Mesothelial cell of epicardium (in vitro differentiated cells): Measurements from ENCODE around the gene OR4Q2. TPM values are rescaled to one million over a fixed set of nuclear protein-coding genes. Genes with fewer than 3 reads are reported as not detected.

Experiments used
- DNase-seq, 2 experiments: peaks; one replicate each; pipeline ENCODE4 v3.0.0; 2021; ENCODE audit warnings: low spot score in 2 of 2; ENCODE audit not compliant: unreplicated experiment in 2 of 2
- H3K27ac Mint-ChIP-seq: 2 replicates; pipeline ENCODE4 v1.8.0; 2021; ENCODE audit warnings: mixed read lengths
- H3K27me3 Mint-ChIP-seq: 2 replicates; pipeline ENCODE4 v1.8.0; 2021; ENCODE audit warnings: low read depth, mixed read lengths
- H3K36me3 Mint-ChIP-seq: 2 replicates; pipeline ENCODE4 v1.8.0; 2021; ENCODE audit warnings: mixed read lengths
- H3K4me1 Mint-ChIP-seq: 2 replicates; pipeline ENCODE4 v1.8.0; 2021; ENCODE audit warnings: mixed read lengths
- H3K4me3 Mint-ChIP-seq: 2 replicates; pipeline ENCODE4 v1.8.0; 2021; ENCODE audit warnings: mild to moderate bottlenecking, moderate library complexity, mixed read lengths
- H3K9me3 Mint-ChIP-seq: 2 replicates; pipeline ENCODE4 v1.8.0; 2021; ENCODE audit warnings: mixed read lengths
- CTCF ChIP-seq: fragments of 200-600 bp; sonication (generic); IDR thresholded peaks from one replicate; pipeline ENCODE4 v1.5.0; 2021; ENCODE audit warnings: antibody characterized with exemption; ENCODE audit not compliant: unreplicated experiment
- total RNA-seq: library from RNA; stranded (reverse); gene quantifications from 3 replicates; pipeline ENCODE4 v1.2.1, GENCODE V29; 2021

OR4Q2 gene
- total RNA-seq, 1 donor from 2014 or later: not detected

- DNase-seq: no peak
- Mint-ChIP-seq H3K36me3 (no peaks in the 10 kb centered on the region), H3K27me3 (no peaks in the 10 kb centered on the region), H3K27ac (no peak overlapping the region), H3K4me3 (no peak overlapping the region), H3K9me3 (peaks cover 68% of the 10 kb centered on the region), H3K4me1 (no peaks in the 10 kb centered on the region)
- TF ChIP-seq CTCF: no peak
Observed at GRCh38 chr14:20044243-20044642, 42.3 kb downstream of the OR4Q2 start.

DNA sequence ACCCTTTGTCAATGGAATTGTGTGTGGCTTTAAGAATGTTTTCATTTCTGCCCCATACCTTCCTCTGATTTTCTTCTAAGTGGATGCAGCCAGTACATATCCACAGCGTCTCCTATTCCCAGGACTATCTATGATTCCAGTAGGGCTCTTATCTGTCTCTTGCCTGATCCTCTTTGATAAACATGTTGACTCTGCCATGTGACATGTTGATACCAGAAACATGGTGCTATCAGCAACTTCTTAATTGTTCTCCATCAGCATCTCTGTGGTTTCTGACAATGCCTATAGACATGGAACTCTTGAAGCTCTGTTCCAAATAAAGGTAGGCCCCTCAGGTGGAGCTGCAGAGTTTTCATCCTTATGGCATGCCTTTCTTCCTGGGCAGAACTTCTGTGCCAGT is 46.2 kb downstream of the OR4Q2 start:
- H3K4me1 Mint-ChIP-seq: no peaks in the 10 kb centered on the region
- no peaks in the 10 kb centered on the region for H3K36me3 Mint-ChIP-seq
- no peak for TF ChIP-seq CTCF
- H3K27ac Mint-ChIP-seq: no peak overlapping the region
- no peaks in the 10 kb centered on the region for H3K27me3 Mint-ChIP-seq
- H3K9me3 Mint-ChIP-seq: peaks cover 72% of the 10 kb centered on the region
- no peak overlapping the region for H3K4me3 Mint-ChIP-seq
- no peak for DNase-seq

Other genes starting within 250 kb of the OR4Q2 start
- gene OR4M1, start 228.7 kb upstream of the OR4Q2 start, total RNA-seq: not detected in 3 replicates
- not detected in 3 replicates for gene OR4N2, start 198.4 kb upstream of the OR4Q2 start, total RNA-seq
- not detected in 3 replicates for gene OR4K2, start 127.0 kb upstream of the OR4Q2 start, total RNA-seq
- not detected in 3 replicates for gene OR4K5, start 81.6 kb upstream of the OR4Q2 start, total RNA-seq
- gene OR4K1, start 71.2 kb upstream of the OR4Q2 start, total RNA-seq: not detected in 3 replicates
- gene OR4K15, start 26.6 kb upstream of the OR4Q2 start, total RNA-seq: not detected in 3 replicates
- not detected in 3 replicates for gene OR4K14, start 17.1 kb downstream of the OR4Q2 start, total RNA-seq
- not detected in 3 replicates for gene OR4K13, start 33.9 kb downstream of the OR4Q2 start, total RNA-seq
- gene OR4L1, start 57.9 kb downstream of the OR4Q2 start, total RNA-seq: not detected in 3 replicates
- gene OR4K17, start 108.6 kb downstream of the OR4Q2 start, total RNA-seq: not detected in 3 replicates
- gene OR4N5, start 136.7 kb downstream of the OR4Q2 start, total RNA-seq: not detected in 3 replicates
- not detected in 3 replicates for gene OR11G2, start 188.7 kb downstream of the OR4Q2 start, total RNA-seq
- gene OR11H6, start 221.5 kb downstream of the OR4Q2 start, total RNA-seq: not detected in 3 replicates
- not detected in 3 replicates for gene OR11H7, start 226.8 kb downstream of the OR4Q2 start, total RNA-seq
- gene OR11H4, start 237.1 kb downstream of the OR4Q2 start, total RNA-seq: not detected in 3 replicates